Measurements from ENCODE around the gene DFFB.

The DFFB gene

GRCh38 chr1:3880429-3881192 is 23.3 kb downstream of the DFFB start:
- no peak overlapping the region for H3K4me3 ChIP-seq (ENCODE audit: low read length)
- TF ChIP-seq CTCF (conservative IDR thresholded peaks at IDR 0.05; ENCODE audit: low read depth, low read length) = no peak
- DNase-seq (ENCODE audit: low read depth) = no peak

- TF ChIP-seq CTCF (conservative IDR thresholded peaks at IDR 0.05; ENCODE audit: low read depth, low read length) = no peak
Observed at GRCh38 chr1:3881193-3881480, 23.9 kb downstream of the DFFB start.

GRCh38 chr1:3883194-3883925 is 26.1 kb downstream of the DFFB start:
- no peak overlapping the region for H3K4me3 ChIP-seq (ENCODE audit: low read length)
- no peak for TF ChIP-seq CTCF (conservative IDR thresholded peaks at IDR 0.05; ENCODE audit: low read depth, low read length)
- no peak for DNase-seq (ENCODE audit: low read depth)

More at GRCh38 chr1:3881193-3881480, 23.9 kb downstream of the DFFB start:
- no peak overlapping the region for H3K4me3 ChIP-seq (ENCODE audit: low read length)
- DNase-seq (ENCODE audit: low read depth) = no peak

- no peak overlapping the region for H3K4me3 ChIP-seq (ENCODE audit: low read length)
- TF ChIP-seq CTCF (conservative IDR thresholded peaks at IDR 0.05; ENCODE audit: low read depth, low read length) = no peak
- no peak for DNase-seq (ENCODE audit: low read depth)
Observed at GRCh38 chr1:3884966-3885365, 27.7 kb downstream of the DFFB start.

GRCh38 chr1:3885611-3886010 is 28.3 kb downstream of the DFFB start:
- no peak for TF ChIP-seq CTCF (conservative IDR thresholded peaks at IDR 0.05; ENCODE audit: low read depth, low read length)
- no peak overlapping the region for H3K4me3 ChIP-seq (ENCODE audit: low read length)
- no peak for DNase-seq (ENCODE audit: low read depth)

GRCh38 chr1:3886106-3886670 is 28.9 kb downstream of the DFFB start:
- DNase-seq (ENCODE audit: low read depth) = no peak
- no peak for TF ChIP-seq CTCF (conservative IDR thresholded peaks at IDR 0.05; ENCODE audit: low read depth, low read length)
- no peak overlapping the region for H3K4me3 ChIP-seq (ENCODE audit: low read length)

Measured in retinal pigment epithelial cell (primary cell).